ENCODE data around the gene FAM83C.
A peak's percentile ranks its signal among the peaks of the same experiment; 100 is the strongest.
"Not testable (repeated sequence)": the region's sequence is repeated elsewhere in the genome, so short reads cannot be mapped to it uniquely, and the experiment has no call there.

FAM83C gene

GRCh38 chr20:35271073-35271882 lies 20.9 kb downstream of the FAM83C start:
- Mint-ChIP-seq H3K4me3 (no peak overlapping the region), H3K9me3 (no peaks in the 10 kb centered on the region), H3K36me3 (ENCODE audit: insufficient read depth) (peaks cover 18% of the 10 kb centered on the region), H3K4me1 (ENCODE audit: low read depth in 2 of 2) (peaks cover 27 to 31% of the 10 kb centered on the region in 2 donors), H3K27ac (peak overlapping the region; percentile 70), H3K27me3 (no peaks in the 10 kb centered on the region)
- DNase-seq (no peak), ATAC-seq (replicated peaks) (no peak)

- Mint-ChIP-seq H3K4me1 (ENCODE audit: low read depth in 2 of 2) (peaks cover 20 to 28% of the 10 kb centered on the region in 2 donors), H3K9me3 (no peaks in the 10 kb centered on the region), H3K27ac (peak overlapping the region; percentile 70), H3K36me3 (ENCODE audit: insufficient read depth) (peaks cover 25% of the 10 kb centered on the region), H3K4me3 (no peak overlapping the region), H3K27me3 (no peaks in the 10 kb centered on the region)
- DNase-seq (no peak), ATAC-seq (replicated peaks) (no peak)
Observed at GRCh38 chr20:35270021-35270902, 22.0 kb downstream of the FAM83C start.

GRCh38 chr20:35269055-35269781 lies 23.0 kb downstream of the FAM83C start:
- Mint-ChIP-seq H3K27me3 (no peaks in the 10 kb centered on the region), H3K27ac (peak overlapping the region; percentile 62 to 75), H3K4me1 (ENCODE audit: low read depth in 2 of 2) (peaks cover 22 to 28% of the 10 kb centered on the region in 2 donors), H3K9me3 (no peaks in the 10 kb centered on the region), H3K4me3 (no peak overlapping the region), H3K36me3 (ENCODE audit: insufficient read depth) (peaks cover 25% of the 10 kb centered on the region)
- peak; percentile 54 for DNase-seq
- peak; percentile 84 for ATAC-seq (replicated peaks)

- no peak for ATAC-seq (replicated peaks)
- peaks cover 26 to 29% of the 10 kb centered on the region in 2 donors for H3K4me1 Mint-ChIP-seq (ENCODE audit: low read depth in 2 of 2)
Observed at GRCh38 chr20:35267092-35267491, 25.1 kb downstream of the FAM83C start.

GRCh38 chr20:35264755-35265154 lies 27.5 kb downstream of the FAM83C start:
- ATAC-seq (replicated peaks) (no peak), DNase-seq (no peak)
- no peak overlapping the region for H3K4me3 Mint-ChIP-seq
- no peaks in the 10 kb centered on the region for H3K9me3 Mint-ChIP-seq
- H3K27ac Mint-ChIP-seq, result no peak overlapping the region
- no peaks in the 10 kb centered on the region for H3K27me3 Mint-ChIP-seq
- H3K36me3 Mint-ChIP-seq (ENCODE audit: insufficient read depth), result peaks cover 23% of the 10 kb centered on the region
- peaks cover 24 to 26% of the 10 kb centered on the region in 2 donors for H3K4me1 Mint-ChIP-seq (ENCODE audit: low read depth in 2 of 2)

More at GRCh38 chr20:35267092-35267491, 25.1 kb downstream of the FAM83C start:
- H3K9me3 Mint-ChIP-seq, result no peaks in the 10 kb centered on the region
- no peak for DNase-seq
- no peaks in the 10 kb centered on the region for H3K27me3 Mint-ChIP-seq
- peak overlapping the region in 1 of 2 donors; percentile 84 for H3K27ac Mint-ChIP-seq
- H3K36me3 Mint-ChIP-seq (ENCODE audit: insufficient read depth), result peaks cover 30% of the 10 kb centered on the region
- no peak overlapping the region for H3K4me3 Mint-ChIP-seq

DNA sequence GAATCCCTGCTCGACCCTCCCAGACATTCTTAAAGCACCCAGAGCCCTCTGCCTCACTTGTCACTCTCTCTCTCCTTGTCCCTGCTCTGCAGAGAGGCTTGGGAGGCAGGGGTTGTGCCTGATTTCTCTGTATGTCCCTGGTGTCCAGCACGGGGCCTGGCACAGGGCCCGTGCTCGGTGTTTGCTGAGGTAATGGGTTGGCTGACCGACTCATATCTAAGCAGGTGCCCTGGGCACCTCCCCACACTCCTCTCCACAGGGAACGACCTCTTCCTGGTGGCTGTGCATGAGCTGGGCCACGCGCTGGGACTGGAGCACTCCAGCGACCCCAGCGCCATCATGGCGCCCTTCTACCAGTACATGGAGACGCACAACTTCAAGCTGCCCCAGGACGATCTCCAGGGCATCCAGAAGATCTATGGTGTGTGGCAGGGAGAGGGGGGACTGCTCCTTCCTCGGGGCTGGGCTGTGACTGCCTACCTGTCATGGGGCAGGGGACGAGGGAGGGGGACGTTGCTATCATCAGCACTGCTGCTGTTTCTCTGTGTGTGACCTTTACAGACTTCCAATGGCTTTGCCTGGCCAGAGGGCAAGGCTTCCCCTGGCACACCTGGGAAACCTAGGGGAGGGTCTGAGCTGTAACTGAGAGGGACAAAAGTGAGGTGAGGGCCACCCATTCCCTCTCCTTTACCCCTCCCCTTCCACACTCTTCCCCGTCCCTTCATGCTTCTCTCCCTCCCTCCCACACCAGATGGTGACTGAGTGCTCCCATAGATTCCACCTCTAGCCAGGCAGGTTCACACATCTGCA lies 28.5 kb downstream of the FAM83C start:
- H3K4me3 Mint-ChIP-seq, result no peak overlapping the region
- peak overlapping the region in 1 of 2 donors; percentile 47 for H3K27ac Mint-ChIP-seq
- ATAC-seq (replicated peaks) (no peak), DNase-seq (no peak)
- H3K27me3 Mint-ChIP-seq, result no peaks in the 10 kb centered on the region
- H3K4me1 Mint-ChIP-seq (ENCODE audit: low read depth in 2 of 2), result peaks cover 21% of the 10 kb centered on the region in 2 donors
- no peaks in the 10 kb centered on the region for H3K9me3 Mint-ChIP-seq
- peaks cover 20% of the 10 kb centered on the region for H3K36me3 Mint-ChIP-seq (ENCODE audit: insufficient read depth)

DNA sequence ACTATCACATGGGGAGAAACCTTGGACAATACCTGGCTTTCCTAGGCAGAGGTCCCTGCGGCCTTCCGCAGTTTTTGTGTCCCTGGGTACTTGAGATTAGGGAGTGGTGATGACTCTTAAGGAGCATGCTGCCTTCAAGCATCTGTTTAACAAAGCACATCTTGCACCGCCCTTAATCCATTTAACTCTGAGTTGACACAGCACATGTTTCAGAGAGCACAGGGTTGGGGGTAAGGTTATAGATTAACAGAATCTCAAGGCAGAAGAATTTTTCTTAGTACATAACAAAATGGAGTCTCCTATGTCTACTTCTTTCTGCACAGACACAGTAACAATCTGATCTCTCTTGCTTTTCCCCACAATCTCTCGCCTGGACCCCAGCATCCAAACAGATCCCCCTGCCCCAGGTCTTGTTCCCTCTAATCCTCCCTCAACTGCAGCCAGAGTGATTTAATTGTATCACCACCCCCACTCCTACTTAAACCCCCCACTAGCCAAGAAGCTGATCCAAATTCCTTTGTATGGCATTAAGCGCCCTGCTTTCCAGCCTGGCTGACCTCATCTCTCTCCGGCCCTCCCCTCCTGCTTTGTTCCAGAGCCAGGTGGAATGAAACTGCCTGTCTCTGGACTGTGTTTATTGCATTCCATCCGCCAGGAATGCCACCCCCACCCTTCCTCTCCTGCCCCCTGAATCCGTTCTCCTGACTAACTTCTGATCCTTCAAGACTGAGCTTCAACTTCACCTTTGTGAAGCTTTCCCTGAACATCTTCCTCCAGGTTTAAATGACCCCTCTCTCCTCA lies 29.3 kb downstream of the FAM83C start:
- not testable (repeated sequence) for H3K27me3 Mint-ChIP-seq; H3K4me3 Mint-ChIP-seq; H3K9me3 Mint-ChIP-seq; DNase-seq; ATAC-seq (replicated peaks)
- peaks cover 24% of the 10 kb centered on the region for H3K36me3 Mint-ChIP-seq (ENCODE audit: insufficient read depth)
- peak overlapping the region in 1 of 2 donors; percentile 47 for H3K27ac Mint-ChIP-seq
- H3K4me1 Mint-ChIP-seq (ENCODE audit: low read depth in 2 of 2), result peaks cover 21% of the 10 kb centered on the region in 2 donors

GRCh38 chr20:35262321-35262720 lies 29.9 kb downstream of the FAM83C start:
- Mint-ChIP-seq H3K36me3 (ENCODE audit: insufficient read depth) (peaks cover 21% of the 10 kb centered on the region), H3K4me1 (ENCODE audit: low read depth in 2 of 2) (peaks cover 17% of the 10 kb centered on the region in 2 donors)
- H3K4me3 Mint-ChIP-seq; H3K27me3 Mint-ChIP-seq; H3K27ac Mint-ChIP-seq; DNase-seq; ATAC-seq (replicated peaks); H3K9me3 Mint-ChIP-seq: not testable (repeated sequence)

DNA sequence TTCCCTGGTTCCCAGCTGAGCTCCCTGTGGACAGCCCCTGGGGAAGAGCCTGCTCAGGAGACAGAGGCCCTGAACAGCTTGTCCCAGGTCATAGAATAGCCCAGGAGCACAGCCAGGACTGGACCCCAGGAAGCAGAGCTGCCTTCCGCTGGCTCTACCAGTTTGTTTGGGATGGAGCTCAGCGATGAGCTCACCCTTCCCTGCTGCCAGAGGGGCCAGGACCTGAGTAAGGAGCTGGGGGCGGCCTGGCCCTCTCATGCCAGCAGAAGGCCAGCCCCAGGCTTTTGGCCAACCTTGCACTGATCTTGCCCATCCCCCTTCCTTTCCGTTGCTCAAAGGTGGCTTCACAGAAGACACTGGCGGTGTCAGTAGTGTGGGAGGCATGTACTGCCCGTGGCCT lies 31.8 kb downstream of the FAM83C start:
- H3K4me1 Mint-ChIP-seq (ENCODE audit: low read depth in 2 of 2), result peaks cover 11 to 19% of the 10 kb centered on the region in 2 donors
- peaks cover 14% of the 10 kb centered on the region for H3K36me3 Mint-ChIP-seq (ENCODE audit: insufficient read depth)

GRCh38 chr20:35257175-35257909 lies 34.9 kb downstream of the FAM83C start:
- Mint-ChIP-seq H3K4me1 (ENCODE audit: low read depth in 2 of 2) (peaks cover 15 to 18% of the 10 kb centered on the region in 2 donors), H3K4me3 (no peak overlapping the region), H3K27me3 (no peaks in the 10 kb centered on the region), H3K9me3 (no peaks in the 10 kb centered on the region), H3K27ac (peak overlapping the region; percentile 64 to 68), H3K36me3 (ENCODE audit: insufficient read depth) (peaks cover 5% of the 10 kb centered on the region)
- ATAC-seq (replicated peaks) (no peak), DNase-seq (no peak)

More for the DNA sequence above, 31.8 kb downstream of the FAM83C start:
- Mint-ChIP-seq H3K4me3 (no peak overlapping the region), H3K27ac (peak overlapping the region in 1 of 2 donors; percentile 80), H3K27me3 (no peaks in the 10 kb centered on the region), H3K9me3 (no peaks in the 10 kb centered on the region)
- ATAC-seq (replicated peaks) (no peak), DNase-seq (no peak)

DNA sequence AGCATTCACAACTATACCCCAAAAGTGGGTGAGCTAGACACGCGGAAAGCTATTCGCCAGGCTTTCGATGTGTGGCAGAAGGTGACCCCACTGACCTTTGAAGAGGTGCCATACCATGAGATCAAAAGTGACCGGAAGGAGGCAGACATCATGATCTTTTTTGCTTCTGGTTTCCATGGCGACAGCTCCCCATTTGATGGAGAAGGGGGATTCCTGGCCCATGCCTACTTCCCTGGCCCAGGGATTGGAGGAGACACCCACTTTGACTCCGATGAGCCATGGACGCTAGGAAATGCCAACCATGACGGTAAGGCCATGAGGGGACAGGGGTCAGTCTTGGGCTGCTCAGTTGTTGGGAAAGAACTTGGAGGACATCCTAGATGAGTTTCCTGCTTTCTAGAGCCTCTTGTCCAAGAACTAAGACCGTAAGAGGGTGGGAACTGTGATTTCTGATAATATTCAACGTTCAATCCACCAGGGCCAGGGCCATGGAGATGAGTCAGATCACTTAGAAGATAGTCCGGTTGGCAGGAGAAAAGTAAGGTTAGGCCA lies 37.7 kb downstream of the FAM83C start:
- no peaks in the 10 kb centered on the region for H3K9me3 Mint-ChIP-seq
- DNase-seq (no peak), ATAC-seq (replicated peaks) (no peak)
- H3K36me3 Mint-ChIP-seq (ENCODE audit: insufficient read depth), result peaks cover 17% of the 10 kb centered on the region
- H3K27me3 Mint-ChIP-seq, result no peaks in the 10 kb centered on the region
- peak overlapping the region; percentile 81 to 100 for H3K27ac Mint-ChIP-seq
- peaks cover 32 to 38% of the 10 kb centered on the region in 2 donors for H3K4me1 Mint-ChIP-seq (ENCODE audit: low read depth in 2 of 2)
- no peak overlapping the region for H3K4me3 Mint-ChIP-seq

All from effector memory CD8-positive, alpha-beta T cell (primary cell).